GM12801 (cell line): ENCODE measurements around the gene CHRNA4.

Experiments used
- TF ChIP-seq, protein P1 (sequence below): IDR thresholded peaks from one replicate; pipeline ENCODE4 v1.5.1; 2011; ENCODE audit warnings: control low read depth; ENCODE audit not compliant: insufficient read length; ENCODE audit errors: extremely low read depth

CHRNA4 gene

DNA sequence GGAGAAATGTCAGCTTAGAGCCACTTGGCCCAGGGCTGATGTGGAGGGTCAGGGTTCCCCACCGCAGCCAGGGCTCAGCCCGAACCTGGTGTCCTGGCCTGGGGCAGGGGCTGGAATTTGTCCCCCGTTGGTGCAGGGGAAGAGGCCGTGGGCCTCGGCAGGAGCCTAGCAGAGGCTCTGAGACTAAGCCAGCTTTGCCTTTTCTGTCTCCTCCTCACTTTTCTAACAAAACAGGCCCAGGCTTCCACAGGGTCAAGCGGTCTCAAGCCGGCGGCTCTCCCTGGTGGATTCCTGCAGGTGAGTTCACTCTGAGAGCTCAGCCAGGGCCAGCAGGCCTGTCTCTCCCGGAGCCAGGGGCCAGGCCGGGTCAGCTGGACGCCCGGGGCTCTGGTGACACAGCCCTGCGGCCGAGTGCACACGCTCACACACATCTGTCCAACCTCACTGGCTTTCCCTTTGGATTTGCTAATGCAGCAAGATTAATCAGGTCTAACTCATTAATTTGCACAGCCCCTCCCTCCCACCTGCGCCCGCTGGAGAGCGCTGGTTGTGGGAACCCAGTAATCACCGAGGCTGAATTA, 2.9 kb upstream of the CHRNA4 start:
- TF ChIP-seq, protein P1, sequence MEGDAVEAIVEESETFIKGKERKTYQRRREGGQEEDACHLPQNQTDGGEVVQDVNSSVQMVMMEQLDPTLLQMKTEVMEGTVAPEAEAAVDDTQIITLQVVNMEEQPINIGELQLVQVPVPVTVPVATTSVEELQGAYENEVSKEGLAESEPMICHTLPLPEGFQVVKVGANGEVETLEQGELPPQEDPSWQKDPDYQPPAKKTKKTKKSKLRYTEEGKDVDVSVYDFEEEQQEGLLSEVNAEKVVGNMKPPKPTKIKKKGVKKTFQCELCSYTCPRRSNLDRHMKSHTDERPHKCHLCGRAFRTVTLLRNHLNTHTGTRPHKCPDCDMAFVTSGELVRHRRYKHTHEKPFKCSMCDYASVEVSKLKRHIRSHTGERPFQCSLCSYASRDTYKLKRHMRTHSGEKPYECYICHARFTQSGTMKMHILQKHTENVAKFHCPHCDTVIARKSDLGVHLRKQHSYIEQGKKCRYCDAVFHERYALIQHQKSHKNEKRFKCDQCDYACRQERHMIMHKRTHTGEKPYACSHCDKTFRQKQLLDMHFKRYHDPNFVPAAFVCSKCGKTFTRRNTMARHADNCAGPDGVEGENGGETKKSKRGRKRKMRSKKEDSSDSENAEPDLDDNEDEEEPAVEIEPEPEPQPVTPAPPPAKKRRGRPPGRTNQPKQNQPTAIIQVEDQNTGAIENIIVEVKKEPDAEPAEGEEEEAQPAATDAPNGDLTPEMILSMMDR, result no peak

DNA sequence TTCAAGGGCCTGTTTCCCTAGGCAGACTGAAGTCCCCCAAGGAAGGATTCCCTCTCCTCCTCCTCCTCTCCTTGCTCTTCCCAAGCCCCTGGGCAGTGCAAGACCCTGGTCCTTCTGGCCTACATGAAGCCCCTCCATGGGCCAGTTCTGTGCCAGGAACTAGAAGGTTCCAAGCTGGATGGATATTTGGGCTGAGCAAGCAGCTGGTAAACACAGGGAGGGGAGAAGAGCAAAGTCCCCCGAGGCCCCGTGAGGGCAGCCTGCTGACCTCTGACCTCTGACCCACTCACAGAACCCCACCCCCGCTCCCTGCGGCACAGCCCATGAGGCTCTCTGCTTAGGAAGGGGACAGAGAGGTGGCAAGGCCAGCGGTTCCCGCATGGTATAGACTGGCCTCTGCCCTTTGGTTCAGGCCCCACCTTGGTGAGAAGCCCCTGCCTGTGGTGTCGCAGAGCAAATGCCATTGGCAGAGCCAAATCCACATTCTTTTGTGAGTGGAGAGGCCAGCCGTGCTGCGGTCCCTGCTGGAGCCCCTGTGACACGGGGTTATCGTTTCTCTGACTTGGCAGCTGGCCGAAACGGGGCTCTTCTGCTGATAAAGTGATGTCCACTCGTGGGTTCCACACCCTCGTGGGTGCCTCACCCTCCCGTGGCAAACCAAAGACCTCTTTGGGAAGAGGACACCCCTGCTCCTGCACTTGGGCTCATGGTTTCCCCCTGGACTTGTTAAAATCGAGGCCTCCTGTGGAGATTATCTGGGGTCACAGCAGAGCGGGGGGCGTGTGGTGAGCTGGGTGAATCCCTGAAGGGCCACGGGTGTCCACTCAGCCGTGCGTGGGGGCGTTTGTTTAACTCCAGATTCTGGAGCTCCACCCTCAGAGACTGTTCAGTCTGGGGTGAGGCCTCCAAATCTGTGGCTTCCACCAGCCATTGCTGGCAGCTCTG, 2.1 kb upstream of the CHRNA4 start:
- TF ChIP-seq, protein P1, result no peak

DNA sequence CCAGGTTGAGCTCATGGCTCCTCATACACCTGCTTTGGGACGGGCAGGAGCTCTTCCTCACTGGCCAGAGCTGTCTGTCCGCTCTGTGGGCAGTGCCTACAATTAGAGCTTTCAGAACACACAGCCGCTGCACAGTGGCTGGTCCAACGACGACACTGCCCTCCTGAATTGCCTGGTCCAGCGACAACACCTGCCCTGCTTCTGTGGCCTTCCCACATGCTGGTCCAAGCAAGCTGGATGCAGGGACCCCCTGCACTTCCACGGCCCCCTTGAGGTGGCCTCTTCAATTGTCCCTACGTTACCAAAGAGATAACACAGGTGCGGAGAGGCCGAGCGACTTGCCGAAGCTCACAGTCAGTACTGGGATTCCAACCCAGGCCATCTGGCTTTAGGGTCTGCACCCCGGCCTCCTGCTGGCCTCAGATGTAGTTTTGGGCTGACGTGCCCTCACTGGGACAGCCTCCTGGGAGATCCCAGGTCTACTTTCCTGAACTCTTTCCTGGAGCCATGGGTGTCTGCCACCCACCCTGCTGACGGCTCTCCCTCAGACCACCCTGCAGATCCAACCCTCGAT, 1.4 kb upstream of the CHRNA4 start:
- TF ChIP-seq, protein P1, result no peak

DNA sequence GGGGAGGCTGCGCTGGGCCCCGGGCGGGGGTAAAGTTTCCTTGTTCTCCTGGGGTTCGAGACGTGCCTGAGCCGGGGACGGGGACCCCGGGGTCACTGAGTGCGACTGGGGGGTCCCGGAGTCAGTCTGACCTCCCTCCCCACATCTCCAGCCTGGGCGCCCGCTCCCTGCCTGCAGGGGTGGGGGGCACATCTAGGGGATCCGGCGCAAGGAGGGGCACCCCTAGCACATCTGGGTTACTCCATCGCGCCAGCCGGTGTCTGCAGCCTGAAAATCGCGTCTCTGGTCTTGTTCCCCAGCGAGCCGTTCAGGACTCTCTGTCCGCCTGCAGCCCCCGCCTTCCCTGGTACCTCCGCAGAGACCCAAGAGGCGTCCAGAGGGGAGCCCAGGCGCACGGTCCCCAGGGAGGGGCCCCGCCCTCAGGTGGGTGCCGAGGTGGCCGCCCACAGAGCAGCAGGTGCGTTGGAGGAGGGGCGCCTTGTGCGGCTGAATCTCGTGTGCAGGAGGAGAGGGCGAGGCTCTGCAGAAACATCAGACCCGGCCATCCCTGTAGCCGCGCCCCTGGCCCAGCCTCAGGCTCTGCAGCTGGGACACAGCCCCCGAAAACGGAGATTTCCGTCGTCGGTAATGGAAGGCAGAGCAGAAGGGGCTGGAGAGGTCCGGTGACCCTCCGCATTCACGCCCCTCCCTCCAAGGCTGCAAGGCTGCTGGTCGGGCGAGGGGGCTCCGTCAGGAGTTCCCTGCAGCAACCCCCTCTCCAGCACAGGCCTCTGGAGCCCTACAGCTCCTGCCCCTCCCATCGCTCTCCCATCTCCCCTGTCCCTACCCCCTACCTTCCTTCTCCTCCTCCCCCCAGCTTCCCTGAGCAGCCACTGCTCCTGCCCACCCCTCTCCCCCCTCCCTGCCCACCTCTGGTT, 628 bp upstream of the CHRNA4 start:
- TF ChIP-seq, protein P1, result no peak

DNA sequence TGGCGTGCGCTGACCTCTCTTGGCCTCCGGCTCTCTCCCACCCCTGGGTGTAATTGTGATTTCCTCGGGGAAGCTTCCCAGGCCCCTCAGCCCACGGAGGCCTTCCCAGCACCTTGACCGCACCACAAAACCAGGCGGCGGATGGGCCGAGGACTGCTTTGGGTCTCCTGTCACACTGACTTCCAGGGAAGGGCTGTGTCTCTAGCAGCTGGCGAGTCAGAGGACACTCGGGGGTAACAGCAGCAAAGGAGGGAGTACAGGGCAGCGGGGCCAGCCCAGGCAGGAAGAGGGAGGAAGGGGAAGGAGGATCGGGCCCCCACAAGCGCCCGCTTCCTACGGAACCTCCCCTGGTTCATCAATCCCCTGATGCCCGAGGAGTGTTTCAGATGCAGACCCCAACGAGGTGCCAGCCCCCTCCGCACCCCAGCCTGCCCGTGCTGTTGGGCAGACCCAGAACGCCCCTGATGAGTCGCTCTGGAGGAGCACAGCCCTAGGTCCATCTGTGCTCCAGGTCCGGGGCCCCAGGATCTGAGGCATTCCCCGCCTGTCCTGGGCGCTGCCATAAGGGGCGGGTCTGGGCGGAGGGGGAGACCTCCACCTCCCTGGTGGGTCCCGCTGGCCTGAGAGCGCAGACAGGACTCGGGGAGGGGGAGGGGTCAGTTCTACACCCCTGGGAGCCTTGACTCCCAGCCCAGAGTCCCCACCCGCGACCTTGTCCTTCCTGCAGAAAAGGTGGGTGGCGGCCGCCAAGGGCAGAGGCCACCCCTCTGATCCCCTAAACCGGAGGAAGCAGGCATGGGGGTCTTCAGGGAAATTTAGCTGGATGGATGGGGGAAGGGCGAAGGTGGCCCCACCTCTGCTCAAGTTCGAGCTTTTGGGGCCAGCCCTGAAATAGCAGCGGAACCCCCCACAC, 956 bp downstream of the CHRNA4 start:
- TF ChIP-seq, protein P1, result no peak

DNA sequence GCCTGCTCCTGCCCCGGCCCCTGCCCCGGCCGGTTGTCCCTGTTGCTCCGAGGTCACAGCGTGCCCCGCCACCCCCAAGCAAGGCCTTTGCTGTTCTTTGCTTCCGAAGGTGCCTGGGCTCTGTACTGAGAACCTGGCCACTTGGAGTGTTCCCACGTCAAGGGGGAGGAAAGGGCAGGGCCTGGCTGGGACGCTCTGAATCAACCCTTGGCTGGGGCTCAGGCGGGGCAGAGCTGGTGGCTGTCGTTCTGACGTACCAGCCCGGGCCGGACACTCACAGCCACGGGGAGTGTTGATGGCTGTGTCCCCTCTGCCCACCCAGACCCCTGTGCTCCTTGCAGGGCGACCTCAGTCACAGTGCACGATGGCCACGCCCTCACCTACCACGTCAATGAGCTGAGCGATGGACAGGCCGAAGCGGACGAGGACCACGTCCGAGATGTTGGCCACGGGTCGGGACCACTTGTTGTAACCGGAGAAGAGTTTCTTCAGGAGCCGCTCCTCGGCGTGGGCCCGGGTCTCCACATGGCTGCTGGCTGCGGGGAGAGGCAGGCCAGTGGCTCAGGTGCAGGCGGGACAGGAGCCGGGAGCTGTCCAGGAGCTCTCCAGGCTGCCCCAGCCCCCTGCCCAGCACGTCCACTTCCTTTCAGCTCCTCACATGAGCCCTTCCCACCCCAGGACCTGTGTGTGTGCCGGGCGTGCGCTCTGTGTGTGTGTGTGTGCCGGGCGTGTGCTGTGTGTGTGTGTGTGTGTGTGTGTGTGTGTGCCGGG, 1.8 kb downstream of the CHRNA4 start:
- TF ChIP-seq, protein P1, result no peak
